Glomerular endothelial cell (primary cell): Measurements from ENCODE around the gene DENND2D. TPM values are rescaled to one million over a fixed set of nuclear protein-coding genes. Genes with fewer than 3 reads are reported as not detected.

ENCODE experiments used
- DNase-seq: peaks from one replicate; pipeline ENCODE4 v3.0.0-alpha.2; 2011; ENCODE audit warnings: low read depth, low spot score; ENCODE audit errors: extremely low read depth
- total RNA-seq: library from RNA; depleted of rRNA; stranded (reverse); fragments of >200 nt; gene quantifications from 2 replicates; pipeline ENCODE4 v1.2.3, GENCODE V29; 2015

Gene DENND2D
- total RNA-seq, 1 donor from 2014 or later = 3.4 TPM

GRCh38 chr1:111141245-111142220 lies 58.9 kb downstream of the DENND2D start:
- DNase-seq = no peak

- no peak for DNase-seq
Measured at GRCh38 chr1:111140680-111140967, 59.8 kb downstream of the DENND2D start.

GRCh38 chr1:111139956-111140679 lies 60.3 kb downstream of the DENND2D start, which contains the start of the genes CEPT1 and DRAM2:
Gene CEPT1, plus strand, starts transcription at chr1:111140223. Its CDS starts 7,492 bp downstream, at chr1:111147715.
Gene DRAM2, minus strand, starts transcription at chr1:111140093. Its CDS starts 8,539 bp downstream, at chr1:111131554.
- DNase-seq = peak; percentile 61

GRCh38 chr1:111139324-111139955 lies 61.0 kb downstream of the DENND2D start:
- no peak for DNase-seq

Other genes starting within 250 kb of the DENND2D start
- gene LRIF1, start 236.7 kb downstream of the DENND2D start, total RNA-seq = 16.9 and 18.3 TPM in 2 replicates
- gene DRAM2, start 60.6 kb downstream of the DENND2D start, total RNA-seq = 42.0 and 53.9 TPM in 2 replicates
- 16.2 and 31.3 TPM in 2 replicates for gene CEPT1, start 60.4 kb downstream of the DENND2D start, total RNA-seq
- not detected in 2 replicates for gene CHI3L2, start 27.1 kb upstream of the DENND2D start, total RNA-seq
- gene CHIA, start 90.2 kb upstream of the DENND2D start, total RNA-seq = not detected in 2 replicates
- gene OVGP1, start 227.1 kb upstream of the DENND2D start, total RNA-seq = 0.68 and 1.2 TPM in 2 replicates
- gene WDR77, start 248.6 kb upstream of the DENND2D start, total RNA-seq = 34.8 and 40.8 TPM in 2 replicates
- gene ATP5PB, start 248.8 kb upstream of the DENND2D start, total RNA-seq = 166 and 223 TPM in 2 replicates